H1 (cell line): ENCODE data around the gene VAMP4. TPM values are rescaled to one million over a fixed set of nuclear protein-coding genes. Genes with fewer than 3 reads are reported as not detected.

Experiments
- CTCF ChIA-PET: fragments of 300-600 bp; sonication (Branson Sonifier 250); formaldehyde crosslinking; loops from one replicate; lab custom pipeline; 2021; ENCODE audit not compliant: partially characterized antibody; lab: Charles Lee
- POLR2A ChIA-PET: fragments of 300-600 bp; sonication (Branson Sonifier 250); formaldehyde crosslinking; loops from one replicate; lab custom pipeline; 2021; ENCODE audit warnings: inconsistent platforms; ENCODE audit not compliant: partially characterized antibody; lab: Charles Lee
- DNase-seq, 2 experiments: peaks; one replicate each; pipeline versions ENCODE4 v3.0.0 to v3.0.0-alpha.2; 2010 to 2022; ENCODE audit warnings: low spot score in 2 of 2, low read depth in 1 of 2, mixed read lengths in 1 of 2
- FAIRE-seq: peaks from 2 replicates; lab custom pipeline; 2011; peaks lifted over from hg19 to GRCh38; lab: Jason Lieb, UNC
- H2AFZ ChIP-seq: 2 replicates; pipeline ENCODE4 v1.8.1; 2012; ENCODE audit warnings: low read length, inconsistent platforms
- H2AK5ac ChIP-seq: 2 replicates; pipeline ENCODE4 v1.6.1; 2013; ENCODE audit warnings: low read depth, low read length
- H2BK120ac ChIP-seq: replicated peaks from 2 replicates; pipeline ENCODE3; 2013; ENCODE audit warnings: low read depth, low read length, inconsistent platforms
- H2BK12ac ChIP-seq: 2 replicates; pipeline ENCODE4 v1.6.1; 2013; ENCODE audit warnings: low read depth, low read length
- H2BK15ac ChIP-seq: 2 replicates; pipeline ENCODE4 v1.6.1; 2013; ENCODE audit warnings: low read length
- H2BK20ac ChIP-seq: 2 replicates; pipeline ENCODE4 v1.6.1; 2013; ENCODE audit warnings: low read length
- H2BK5ac ChIP-seq: 2 replicates; pipeline ENCODE4 v1.6.1; 2013; ENCODE audit warnings: low read depth, low read length
- H3K14ac ChIP-seq: 2 replicates; pipeline ENCODE4 v1.6.1; 2013; ENCODE audit warnings: inconsistent platforms; ENCODE audit not compliant: insufficient read length
- H3K18ac ChIP-seq: 2 replicates; pipeline ENCODE4 v1.6.1; 2013; ENCODE audit warnings: low read length; ENCODE audit errors: extremely low read depth
- H3K23ac ChIP-seq: 2 replicates; pipeline ENCODE4 v1.6.1; 2013; ENCODE audit warnings: inconsistent platforms; ENCODE audit not compliant: insufficient read length
- H3K23me2 ChIP-seq: 2 replicates; pipeline ENCODE4 v1.6.1; 2013; ENCODE audit warnings: low read depth, low read length
- H3K27ac ChIP-seq: 2 replicates; pipeline ENCODE4 v1.6.1; 2011; ENCODE audit warnings: low read depth, low read length, inconsistent platforms
- H3K27me3 ChIP-seq, 4 experiments: replicated peaks in 1 of 4; 1 replicate in 1 of 4; 2 replicates in 3 of 4; pipeline versions ENCODE4 v1.6.1 to v1.8.1; 2011 to 2013; ENCODE audit warnings: low read length in 3 of 4, mild to moderate bottlenecking in 3 of 4, inconsistent platforms in 2 of 4, mixed read lengths in 2 of 4, moderate library complexity in 1 of 4; ENCODE audit not compliant: control insufficient read depth in 3 of 4, insufficient read depth in 3 of 4; ENCODE audit errors: extremely low read depth in 1 of 4
- H3K36me3 ChIP-seq, 4 experiments: 2 replicates each; pipeline versions ENCODE4 v1.6.1 to v1.8.1; 2011 to 2013; ENCODE audit warnings: mild to moderate bottlenecking in 4 of 4, low read length in 3 of 4, moderate library complexity in 2 of 4, control low read depth in 1 of 4, inconsistent platforms in 1 of 4; ENCODE audit not compliant: insufficient read depth in 4 of 4, control insufficient read depth in 2 of 4
- H3K4ac ChIP-seq: replicated peaks from 2 replicates; pipeline ENCODE3; 2013; ENCODE audit warnings: low read length, low read depth, mixed read lengths, inconsistent platforms; ENCODE audit not compliant: insufficient read length
- H3K4me1 ChIP-seq, 4 experiments: replicated peaks in 1 of 4; 1 replicate in 1 of 4; 2 replicates in 3 of 4; pipeline versions ENCODE4 v1.6.1 to v1.8.1; 2011 to 2013; ENCODE audit warnings: low read length in 3 of 4, inconsistent platforms in 2 of 4, mixed read lengths in 1 of 4; ENCODE audit not compliant: insufficient read depth in 4 of 4, control insufficient read depth in 3 of 4
- H3K4me2 ChIP-seq, 2 experiments: 2 replicates each; pipeline versions ENCODE4 v1.6.1 to v1.8.1; 2011 to 2013; ENCODE audit warnings: low read depth in 2 of 2, low read length in 2 of 2, control low read depth in 1 of 2, inconsistent platforms in 1 of 2, mild to moderate bottlenecking in 1 of 2; ENCODE audit not compliant: insufficient read depth in 1 of 2
- H3K4me3 ChIP-seq, 4 experiments: fragments of 200-600, 300-600 bp in 1 of 4; sonication (generic), shearing (Covaris generic), sonication (Bioruptor Twin) in 1 of 4; 2 replicates each; pipeline versions ENCODE4 v1.5.1 to v1.8.1; 2011 to 2016; ENCODE audit warnings: low read length in 4 of 4, low read depth in 3 of 4, control low read depth in 2 of 4, inconsistent platforms in 2 of 4, mild to moderate bottlenecking in 2 of 4, mixed read lengths in 1 of 4, moderate library complexity in 1 of 4; ENCODE audit not compliant: insufficient read depth in 2 of 4; ENCODE audit errors: extremely low read depth in 1 of 4
- H3K56ac ChIP-seq: replicated peaks from 2 replicates; pipeline ENCODE3; 2013; ENCODE audit warnings: low read depth, mild to moderate bottlenecking, mixed read lengths, low read length, inconsistent platforms; ENCODE audit not compliant: insufficient read length
- H3K79me1 ChIP-seq: 2 replicates; pipeline ENCODE4 v1.6.1; 2013; ENCODE audit warnings: low read depth, low read length, control low read depth
- H3K79me2 ChIP-seq, 2 experiments: 2 replicates each; pipeline versions ENCODE4 v1.6.1 to v1.8.1; 2012 to 2013; ENCODE audit warnings: low read length in 2 of 2, mild to moderate bottlenecking in 2 of 2, inconsistent platforms in 1 of 2; ENCODE audit not compliant: insufficient read depth in 2 of 2, control insufficient read depth in 1 of 2
- H3K9ac ChIP-seq, 4 experiments: replicated peaks in 1 of 4; 1 replicate in 1 of 4; 2 replicates in 3 of 4; pipeline versions ENCODE4 v1.6.1 to v1.8.1; 2011 to 2013; ENCODE audit warnings: low read depth in 3 of 4, low read length in 3 of 4, control low read depth in 2 of 4, mild to moderate bottlenecking in 2 of 4, moderate library complexity in 2 of 4, inconsistent platforms in 1 of 4; ENCODE audit errors: extremely low read depth in 1 of 4
- H3K9me3 ChIP-seq, 2 experiments: 2 replicates each; pipeline versions ENCODE4 v1.6.1 to v1.8.1; 2012 to 2013; ENCODE audit warnings: mild to moderate bottlenecking in 2 of 2, moderate library complexity in 2 of 2, control low read depth in 1 of 2, inconsistent platforms in 1 of 2, low read depth in 1 of 2, low read length in 1 of 2, mixed read lengths in 1 of 2; ENCODE audit not compliant: insufficient read depth in 2 of 2
- H4K20me1 ChIP-seq, 2 experiments: replicated peaks in 1 of 2; 2 replicates each; pipeline versions ENCODE3 to v1.8.1; 2011 to 2013; ENCODE audit warnings: inconsistent platforms in 2 of 2, low read length in 2 of 2, mild to moderate bottlenecking in 1 of 2; ENCODE audit not compliant: insufficient read depth in 2 of 2, control insufficient read depth in 1 of 2
- H4K5ac ChIP-seq: 2 replicates; pipeline ENCODE4 v1.6.1; 2013; ENCODE audit warnings: low read length, low read depth, mixed read lengths, inconsistent platforms; ENCODE audit not compliant: insufficient read length
- H4K8ac ChIP-seq: 2 replicates; pipeline ENCODE4 v1.8.0; 2013; ENCODE audit warnings: mild to moderate bottlenecking, moderate library complexity, low read length, inconsistent platforms; ENCODE audit not compliant: insufficient read depth; ENCODE audit errors: extremely low read depth
- H4K91ac ChIP-seq: replicated peaks from 2 replicates; pipeline ENCODE3; 2013; ENCODE audit warnings: low read length, mixed read lengths, inconsistent platforms; ENCODE audit not compliant: insufficient read length
- CBX5 ChIP-seq: fragments of 300-800, 300-1000 bp; sonication (generic); IDR thresholded peaks from 2 replicates; pipeline ENCODE4 v1.7.1; 2016; ENCODE audit warnings: antibody characterized with exemption, low read length, low read depth
- CTBP2 ChIP-seq: IDR thresholded peaks from 2 replicates; pipeline ENCODE4 v1.7.0; 2011; ENCODE audit warnings: borderline replicate concordance, mild to moderate bottlenecking, moderate library complexity, mixed read lengths, low read length; ENCODE audit not compliant: insufficient read depth, insufficient read length
- EGR1 ChIP-seq: IDR thresholded peaks from 2 replicates; pipeline ENCODE4 v1.6.1; 2011; ENCODE audit warnings: low read depth, low read length, borderline replicate concordance
- HDAC6 ChIP-seq: IDR thresholded peaks from one replicate; pipeline ENCODE4 v1.7.1; 2012; ENCODE audit warnings: low read depth, mild to moderate bottlenecking, inconsistent platforms, low read length, moderate library complexity
- KDM1A ChIP-seq: fragments of 200-600, 300-600 bp; sonication (generic); IDR thresholded peaks from 2 replicates; pipeline ENCODE4 v1.7.1; 2016; ENCODE audit warnings: mild to moderate bottlenecking, low read length, borderline replicate concordance
- KDM5A ChIP-seq: fragments of 200-600 bp; IDR thresholded peaks from 2 replicates; pipeline ENCODE4 v1.7.1; 2012; ENCODE audit warnings: mild to moderate bottlenecking, low read length, inconsistent platforms, mixed read lengths
- SIX5 ChIP-seq: IDR thresholded peaks from 2 replicates; pipeline ENCODE4 v1.6.1; 2011; ENCODE audit warnings: mild to moderate bottlenecking, low read depth, low read length
- SUZ12 ChIP-seq: fragments of 200-600 bp; sonication (generic); IDR thresholded peaks from 2 replicates; pipeline ENCODE4 v1.6.1; 2012; ENCODE audit warnings: mild to moderate bottlenecking, inconsistent platforms, low read length, moderate library complexity, mixed read lengths
- YY1 ChIP-seq: IDR thresholded peaks from 2 replicates; pipeline ENCODE4 v1.6.1; 2011; ENCODE audit warnings: low read depth, mild to moderate bottlenecking, low read length
- WGBS, 2 experiments: shearing (Covaris generic) in 1 of 2; methylation state at CpG; one replicate each; pipeline versions ENCODE4 v1.1.6 to v1.1.7; 2013 to 2015; ENCODE audit warnings: low lambda C conversion rate in 2 of 2, mixed read lengths in 2 of 2, inconsistent platforms in 1 of 2, low coverage in 1 of 2, missing lambda C conversion rate in 1 of 2; ENCODE audit not compliant: insufficient replicate concordance in 2 of 2, insufficient coverage in 1 of 2, insufficient read length in 1 of 2; ENCODE audit errors: extremely low coverage in 1 of 2, missing lambda C conversion rate in 1 of 2; 5-methylcytosine and 5-hydroxymethylcytosine counted together
- polyA plus RNA-seq, 7 experiments: library from polyadenylated mRNA; depleted of rRNA in 3 of 7; stranded (reverse) in 5 of 7; unstranded in 2 of 7; fragments of >200 nt in 5 of 7; fragments of 200-250 nt in 2 of 7; gene quantifications; 1 replicate in 5 of 7; 2 replicates in 1 of 7; 4 replicates in 1 of 7; pipeline versions ENCODE4 v1.2.1 to v1.2.3, GENCODE V29; 2011 to 2013; ENCODE audit warnings: missing spikeins in 2 of 7, mixed read lengths in 2 of 7
- total RNA-seq: library from RNA; stranded (reverse); fragmentation: NEBNext Ultra II Directional; extraction: Animal tissue kit (Norgen Biotek cat#: 25700); gene quantifications from 2 replicates; pipeline ENCODE4 v1.2.1, GENCODE V29; 2021
- TF ChIP-seq, protein P1 (sequence below), 3 experiments: IDR thresholded peaks; 1 replicate in 2 of 3; 2 replicates in 1 of 3; pipeline versions ENCODE4 v1.5.1 to v1.6.1; 2011; ENCODE audit warnings: low read length in 3 of 3, mild to moderate bottlenecking in 3 of 3, inconsistent platforms in 2 of 3, low read depth in 1 of 3, moderate library complexity in 1 of 3; ENCODE audit not compliant: insufficient read depth in 1 of 3; ENCODE audit errors: control extremely low read depth in 1 of 3
- TF ChIP-seq, protein P2 (sequence below): IDR thresholded peaks from 2 replicates; pipeline ENCODE4 v1.6.1; 2012; ENCODE audit warnings: inconsistent platforms

The VAMP4 gene
- total and polyA plus RNA-seq, 2 of the 8 experiments (the other 6 are each of a cell fraction or from before 2014, with no cell fraction given), result 1.6 to 13.9 TPM

DNA sequence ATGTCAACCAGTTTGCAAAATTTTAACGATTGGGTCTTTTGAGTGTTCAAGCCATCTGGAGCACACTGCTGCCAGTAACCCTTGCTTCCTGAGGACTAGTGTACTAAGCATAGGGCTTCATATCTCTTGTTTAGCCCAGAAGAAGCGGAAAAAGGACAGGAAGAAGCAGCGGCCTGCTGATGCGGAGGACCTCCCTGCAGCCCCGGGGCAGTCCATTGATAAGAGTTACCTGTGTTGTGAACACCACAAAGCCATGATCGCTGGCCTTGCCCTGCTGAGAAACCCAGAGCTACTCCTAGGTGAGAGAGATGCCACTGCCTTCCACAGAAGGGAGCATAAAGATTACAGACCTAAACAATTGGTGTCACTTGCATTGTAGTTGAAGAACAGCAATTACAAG, 48.5 kb upstream of the VAMP4 start:
- no peak overlapping the region for H3K4me3 ChIP-seq
- no peak overlapping the region for H3K9ac ChIP-seq
- H2BK12ac ChIP-seq, result no peak overlapping the region
- no peaks in the 10 kb centered on the region for H3K27me3 ChIP-seq
- no peak overlapping the region for H3K23ac ChIP-seq
- no peak overlapping the region for H2BK15ac ChIP-seq
- H3K79me1 ChIP-seq, result peaks cover 5% of the 10 kb centered on the region
- no peak overlapping the region for H2BK20ac ChIP-seq
- H3K4ac ChIP-seq, result no peak overlapping the region
- H3K18ac ChIP-seq, result no peak overlapping the region
- FAIRE-seq (no peak), DNase-seq (no peak)
- H2AK5ac ChIP-seq, result no peak overlapping the region
- no peak overlapping the region for H2BK5ac ChIP-seq
- POLR2A ChIA-PET, result interaction anchor here (0.8 to 1.8 kb wide), 2 partner anchors 9 kb away, joined by 3 to 6 read pairs; partner anchors contain the start of gene METTL13
- no peaks in the 10 kb centered on the region; a peak in 1 of 4 replicates for H3K9me3 ChIP-seq
- CTCF ChIA-PET, result interaction anchor here (1.5 to 2.5 kb wide), 6 partner anchors 8 to 195 kb away, joined by 3 to 14 read pairs (median 9); no protein-coding TSS in a partner anchor
- H4K8ac ChIP-seq, result no peak overlapping the region
- peaks cover 2 to 18% of the 10 kb centered on the region in 2 experiments for H4K20me1 ChIP-seq
- peaks cover 39 to 97% (median 85%) of the 10 kb centered on the region in 4 experiments for H3K36me3 ChIP-seq
- no peak overlapping the region for H3K4me2 ChIP-seq
- no peak overlapping the region for H2BK120ac ChIP-seq
- H3K79me2 ChIP-seq, result peaks cover 0 to 21% of the 10 kb centered on the region in 2 experiments; a peak in 2 of 4 replicates
- no peaks in the 10 kb centered on the region for H3K4me1 ChIP-seq
- no peak overlapping the region for H3K56ac ChIP-seq
- H3K14ac ChIP-seq, result no peak overlapping the region
- 96% methylated on average over 6 of the region's 6 CpGs; no CpG with 5 or more reads in 1 of the 2 experiments for WGBS, 2 experiments
- H3K23me2 ChIP-seq, result no peaks in the 10 kb centered on the region
- no peak overlapping the region for H4K5ac ChIP-seq
- no peak overlapping the region for H3K27ac ChIP-seq
- H2AFZ ChIP-seq, result no peak overlapping the region
- no peak overlapping the region for H4K91ac ChIP-seq
- TF ChIP-seq, protein P1, sequence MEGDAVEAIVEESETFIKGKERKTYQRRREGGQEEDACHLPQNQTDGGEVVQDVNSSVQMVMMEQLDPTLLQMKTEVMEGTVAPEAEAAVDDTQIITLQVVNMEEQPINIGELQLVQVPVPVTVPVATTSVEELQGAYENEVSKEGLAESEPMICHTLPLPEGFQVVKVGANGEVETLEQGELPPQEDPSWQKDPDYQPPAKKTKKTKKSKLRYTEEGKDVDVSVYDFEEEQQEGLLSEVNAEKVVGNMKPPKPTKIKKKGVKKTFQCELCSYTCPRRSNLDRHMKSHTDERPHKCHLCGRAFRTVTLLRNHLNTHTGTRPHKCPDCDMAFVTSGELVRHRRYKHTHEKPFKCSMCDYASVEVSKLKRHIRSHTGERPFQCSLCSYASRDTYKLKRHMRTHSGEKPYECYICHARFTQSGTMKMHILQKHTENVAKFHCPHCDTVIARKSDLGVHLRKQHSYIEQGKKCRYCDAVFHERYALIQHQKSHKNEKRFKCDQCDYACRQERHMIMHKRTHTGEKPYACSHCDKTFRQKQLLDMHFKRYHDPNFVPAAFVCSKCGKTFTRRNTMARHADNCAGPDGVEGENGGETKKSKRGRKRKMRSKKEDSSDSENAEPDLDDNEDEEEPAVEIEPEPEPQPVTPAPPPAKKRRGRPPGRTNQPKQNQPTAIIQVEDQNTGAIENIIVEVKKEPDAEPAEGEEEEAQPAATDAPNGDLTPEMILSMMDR (IDR thresholded peaks at IDR 0.05; ENCODE audit: control extremely low read depth in 1 of 3, insufficient read depth in 1 of 3, low read depth in 1 of 3, low read length in 3 of 3), result no peak
- TF ChIP-seq SIX5 (no peak), SUZ12 (no peak), KDM5A (no peak), YY1 (no peak), KDM1A (no peak), CTBP2 (no peak), CBX5 (no peak), HDAC6 (no peak), EGR1 (no peak)
- TF ChIP-seq, protein P2, sequence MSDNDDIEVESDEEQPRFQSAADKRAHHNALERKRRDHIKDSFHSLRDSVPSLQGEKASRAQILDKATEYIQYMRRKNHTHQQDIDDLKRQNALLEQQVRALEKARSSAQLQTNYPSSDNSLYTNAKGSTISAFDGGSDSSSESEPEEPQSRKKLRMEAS, result no peak
